Ecto neural progenitor cell (in vitro differentiated cells): Measurements from ENCODE around the gene SNX19.

Experiments
- DNase-seq: peaks from one replicate; pipeline ENCODE4 v3.0.0-alpha.2; 2018; ENCODE audit warnings: low spot score

The SNX19 gene

DNA sequence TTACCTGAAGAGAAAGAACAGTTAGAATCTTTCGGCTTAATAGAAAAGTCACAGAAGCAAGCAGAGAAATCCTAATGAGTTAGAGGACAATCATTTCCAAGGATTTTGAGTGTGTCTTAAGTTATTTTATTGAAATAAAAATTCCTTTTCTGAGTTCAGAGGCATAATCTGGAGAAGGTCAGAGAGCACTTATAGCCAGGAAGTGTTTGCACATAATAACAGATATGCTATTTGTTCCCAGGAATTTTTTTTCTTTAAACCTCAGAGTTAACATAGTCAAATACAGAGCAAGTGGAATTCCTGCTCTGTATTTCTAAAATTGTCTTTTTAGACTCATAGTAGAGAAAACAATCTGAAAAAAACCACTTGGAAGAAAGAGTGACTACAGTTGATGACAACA, 74.3 kb downstream of the SNX19 start:
- DNase-seq = no peak

DNA sequence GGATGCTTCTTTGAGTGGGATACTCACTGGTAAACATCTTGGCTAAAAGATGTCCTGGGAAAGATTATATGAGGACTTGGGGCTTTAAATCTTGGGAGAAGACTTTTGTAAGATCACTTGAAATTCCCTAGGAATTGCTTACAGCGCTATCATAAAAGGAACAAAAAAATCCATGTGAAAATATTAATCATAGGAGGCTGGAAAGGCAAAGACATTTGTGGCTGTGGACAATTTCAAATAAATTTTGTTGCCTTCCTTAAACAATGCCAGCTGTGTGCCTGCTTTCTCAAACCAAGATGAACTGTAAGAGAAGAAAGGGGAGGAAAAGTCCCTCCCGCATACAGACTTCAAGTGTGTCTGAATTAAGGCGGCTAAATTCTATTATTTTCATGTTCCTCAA, 75.6 kb downstream of the SNX19 start:
- DNase-seq = no peak

DNA sequence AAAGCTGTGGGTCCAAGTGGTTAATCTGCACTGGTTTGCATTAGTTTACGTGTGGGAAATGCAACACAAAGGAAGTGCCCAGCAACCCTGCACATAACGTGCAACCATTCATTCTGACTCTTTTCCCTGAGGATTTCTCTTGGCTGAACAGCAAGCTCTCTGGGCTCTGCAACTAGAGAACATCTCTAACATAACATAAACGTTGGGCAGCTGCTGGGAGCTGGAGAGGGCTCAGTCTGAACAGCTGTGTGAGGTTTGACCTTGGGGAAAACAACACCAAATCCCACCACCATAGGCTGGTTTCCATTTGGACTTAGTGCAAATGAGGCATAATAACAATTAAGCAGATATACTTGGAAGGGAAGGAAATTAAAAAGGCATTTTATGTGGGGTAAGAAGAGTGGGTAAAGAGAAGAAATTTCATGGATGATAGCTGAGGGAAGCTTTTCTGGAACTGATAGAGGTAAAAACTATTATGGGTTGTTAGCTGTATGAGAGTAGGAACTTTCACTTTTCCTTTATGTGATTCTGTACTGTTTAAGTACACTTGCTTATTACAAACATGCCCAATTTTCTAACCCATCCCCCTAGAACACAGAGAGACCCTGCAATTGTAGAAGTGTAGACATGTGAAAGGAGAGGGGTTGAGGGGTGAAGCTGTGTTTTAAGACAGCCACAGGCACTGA, 76.2 kb downstream of the SNX19 start:
- no peak for DNase-seq

DNA sequence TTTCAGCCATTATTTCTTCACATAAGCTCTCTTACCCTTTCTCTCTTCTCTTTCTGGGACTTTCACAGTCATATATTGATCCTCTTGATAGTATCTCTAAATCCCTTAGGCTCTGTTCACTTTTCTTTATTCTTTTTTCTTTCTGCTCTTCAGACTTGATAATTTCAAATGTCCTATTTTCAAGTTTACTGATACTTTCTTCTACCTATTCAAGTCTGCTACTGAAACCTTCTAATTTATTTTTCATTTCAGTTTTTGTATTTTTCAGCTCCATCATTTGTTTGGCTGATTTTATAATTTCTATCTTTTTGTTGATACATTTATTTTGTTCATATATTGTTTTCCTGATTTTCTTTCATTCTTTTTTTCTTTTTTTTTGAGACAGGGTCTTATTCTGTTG, 79.1 kb downstream of the SNX19 start:
- DNase-seq = no peak

DNA sequence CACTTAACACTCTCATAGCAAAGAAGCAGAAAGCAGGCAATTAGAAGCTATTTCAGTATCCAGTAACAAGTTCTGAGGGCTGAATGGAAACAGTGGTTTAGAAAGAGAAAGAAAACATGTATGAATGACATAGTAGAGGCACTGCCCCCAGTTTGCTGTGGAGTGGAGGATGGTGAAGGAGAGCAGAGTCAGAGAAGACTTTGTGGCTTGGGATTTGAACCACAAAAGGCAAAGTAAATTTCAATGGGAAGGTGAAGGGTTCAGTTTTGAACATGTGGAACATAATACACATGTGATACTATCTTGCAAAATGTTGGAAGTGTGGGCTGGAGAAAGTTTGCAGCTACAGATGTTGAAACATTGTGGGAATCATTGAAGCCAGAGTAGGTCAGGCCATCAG, 81.4 kb downstream of the SNX19 start:
- DNase-seq = no peak

DNA sequence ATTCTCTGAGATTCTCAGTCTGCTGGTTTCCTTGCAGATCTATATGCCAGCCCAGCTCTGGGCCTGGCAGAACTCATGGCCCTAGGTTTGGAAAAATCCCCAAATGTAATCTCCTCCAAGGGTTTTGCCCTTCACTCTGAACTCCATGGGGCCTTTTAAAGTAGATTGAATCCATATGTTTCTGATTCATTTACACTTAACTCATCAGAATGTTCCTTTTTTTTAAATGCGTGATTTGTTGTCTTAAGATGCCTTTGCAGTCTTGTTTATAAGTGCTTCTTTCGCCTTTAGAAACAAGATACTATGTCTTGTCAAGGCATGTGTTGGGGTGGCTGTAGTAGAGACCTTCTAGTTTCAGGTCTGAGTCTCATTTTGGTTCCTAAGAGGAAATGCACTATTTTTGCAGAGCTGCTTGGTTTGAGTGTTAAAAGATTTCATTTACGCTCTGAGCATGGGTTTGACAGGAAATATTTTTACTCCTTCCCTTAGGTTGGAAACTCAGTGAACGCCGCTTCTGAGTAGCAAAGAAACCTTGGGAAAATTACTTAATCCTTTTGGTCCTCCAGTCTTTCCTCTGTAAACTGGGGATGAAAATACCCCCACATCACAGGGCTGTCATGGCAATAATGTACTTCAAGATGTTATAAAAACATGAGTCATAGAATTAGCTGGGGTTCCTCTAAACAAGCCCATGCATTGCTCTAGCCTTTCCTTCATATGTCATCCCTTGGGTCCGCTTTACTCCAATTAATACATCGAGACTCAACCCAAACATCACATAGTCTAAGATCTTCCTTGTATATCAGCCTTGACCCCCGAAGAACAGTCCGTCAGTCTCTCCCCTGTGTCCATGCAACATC, 83.5 kb downstream of the SNX19 start:
- DNase-seq = no peak

DNA sequence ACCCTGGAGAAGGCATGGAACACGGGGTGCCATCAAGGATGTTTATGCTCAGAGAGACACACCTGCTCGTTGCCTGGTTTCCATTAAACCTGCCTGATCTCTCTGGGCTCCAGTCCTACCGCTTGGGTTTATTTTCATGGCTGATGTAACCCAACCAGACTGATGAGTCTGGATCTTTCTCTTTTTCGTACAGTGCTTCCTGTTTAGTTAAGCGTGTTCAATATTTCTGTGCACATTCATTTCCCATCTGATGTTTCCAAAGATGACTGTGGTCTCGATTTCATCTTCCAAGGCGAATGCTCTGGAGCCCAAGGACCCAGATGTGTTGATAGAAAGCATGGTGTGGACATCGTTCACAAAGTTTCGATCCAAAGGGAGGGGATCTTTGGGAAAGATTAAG, 84.3 kb downstream of the SNX19 start:
- no peak for DNase-seq

DNA sequence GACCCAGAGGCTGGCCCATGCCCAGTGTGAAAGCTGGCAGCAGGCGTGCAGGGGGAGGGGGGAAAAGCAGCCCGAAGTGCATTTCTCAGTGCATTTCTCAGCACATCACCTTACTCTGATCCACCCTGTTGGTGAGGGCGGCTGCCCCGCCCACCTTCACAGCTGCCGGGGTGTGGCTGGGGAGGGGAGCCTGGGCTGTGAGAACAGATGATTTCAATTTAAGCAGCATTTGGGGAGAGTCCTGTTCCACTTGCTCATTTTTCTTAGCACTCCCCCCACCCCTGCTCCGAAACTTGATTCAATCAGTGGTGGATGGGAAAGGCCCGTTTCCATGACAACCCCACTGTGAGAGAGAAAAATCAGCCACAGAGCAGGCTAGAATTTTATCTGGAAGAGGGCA, 84.8 kb downstream of the SNX19 start:
- no peak for DNase-seq

DNA sequence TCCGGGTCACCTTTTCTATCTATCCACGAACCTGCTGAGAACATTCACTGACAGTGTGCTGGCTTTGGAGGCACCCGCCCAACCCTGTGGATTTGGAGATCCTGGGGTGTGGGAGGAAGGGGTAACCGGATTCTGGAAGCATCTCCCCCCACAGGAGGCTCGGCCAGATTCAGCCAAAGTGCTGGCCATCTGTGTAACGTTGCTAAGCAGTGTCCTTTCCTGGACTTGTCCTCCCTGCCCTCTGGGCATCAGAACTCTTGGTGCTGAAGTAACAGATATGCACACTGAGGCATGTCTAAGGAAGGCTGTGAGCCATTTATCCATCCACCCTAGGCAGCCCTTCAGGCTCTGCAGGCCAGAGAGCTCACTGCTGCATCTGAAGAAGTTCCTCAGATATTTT, 85.7 kb downstream of the SNX19 start:
- no peak for DNase-seq

DNA sequence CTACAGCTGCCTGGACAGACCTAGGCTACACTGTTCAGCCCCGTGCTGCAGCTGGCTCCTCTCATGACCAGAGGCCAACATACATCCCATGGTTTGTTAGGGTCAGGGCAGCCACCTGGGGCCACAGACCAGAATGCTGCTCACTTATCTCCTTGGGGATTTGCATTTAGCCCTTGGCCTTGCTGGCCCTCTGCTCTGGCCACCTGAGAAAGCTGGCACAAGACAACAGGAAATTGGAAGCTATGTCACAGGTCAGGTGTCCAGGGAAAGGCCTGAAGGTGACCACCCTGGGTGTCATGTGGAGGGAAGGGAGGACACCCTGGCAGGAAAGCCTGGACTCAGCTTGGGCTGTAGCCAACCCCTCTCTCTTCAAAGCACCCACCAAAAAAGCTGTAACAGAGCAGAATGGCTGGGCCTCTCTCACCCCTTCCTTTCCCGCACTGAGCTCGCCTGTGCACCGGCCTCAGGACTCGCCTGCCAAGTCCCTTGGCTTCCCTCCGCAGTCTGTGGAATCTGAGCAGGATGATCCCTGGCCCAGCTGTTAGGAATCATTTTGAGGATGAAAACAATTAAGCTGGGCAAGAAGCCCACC, 86.3 kb downstream of the SNX19 start:
- no peak for DNase-seq

DNA sequence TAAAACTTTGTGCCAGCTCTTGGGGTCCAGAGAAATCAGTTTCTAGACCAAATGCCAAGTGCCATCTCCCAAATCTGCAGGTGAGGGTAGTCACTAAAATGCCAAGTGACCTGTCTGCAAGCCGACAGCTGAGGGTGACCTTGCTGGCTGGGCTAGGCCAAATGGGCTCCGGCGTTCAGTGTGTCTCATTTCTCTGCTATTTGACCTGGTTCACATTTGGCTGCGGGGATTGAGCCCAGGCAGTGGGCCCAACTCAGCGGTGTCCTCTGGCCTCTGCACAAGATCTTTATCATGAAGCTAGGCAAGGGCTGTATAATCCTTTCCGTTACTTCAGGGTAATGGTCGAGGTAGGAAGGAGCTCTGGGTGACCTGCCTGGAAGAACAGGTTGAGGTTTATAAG, 87.5 kb downstream of the SNX19 start:
- DNase-seq = no peak

DNA sequence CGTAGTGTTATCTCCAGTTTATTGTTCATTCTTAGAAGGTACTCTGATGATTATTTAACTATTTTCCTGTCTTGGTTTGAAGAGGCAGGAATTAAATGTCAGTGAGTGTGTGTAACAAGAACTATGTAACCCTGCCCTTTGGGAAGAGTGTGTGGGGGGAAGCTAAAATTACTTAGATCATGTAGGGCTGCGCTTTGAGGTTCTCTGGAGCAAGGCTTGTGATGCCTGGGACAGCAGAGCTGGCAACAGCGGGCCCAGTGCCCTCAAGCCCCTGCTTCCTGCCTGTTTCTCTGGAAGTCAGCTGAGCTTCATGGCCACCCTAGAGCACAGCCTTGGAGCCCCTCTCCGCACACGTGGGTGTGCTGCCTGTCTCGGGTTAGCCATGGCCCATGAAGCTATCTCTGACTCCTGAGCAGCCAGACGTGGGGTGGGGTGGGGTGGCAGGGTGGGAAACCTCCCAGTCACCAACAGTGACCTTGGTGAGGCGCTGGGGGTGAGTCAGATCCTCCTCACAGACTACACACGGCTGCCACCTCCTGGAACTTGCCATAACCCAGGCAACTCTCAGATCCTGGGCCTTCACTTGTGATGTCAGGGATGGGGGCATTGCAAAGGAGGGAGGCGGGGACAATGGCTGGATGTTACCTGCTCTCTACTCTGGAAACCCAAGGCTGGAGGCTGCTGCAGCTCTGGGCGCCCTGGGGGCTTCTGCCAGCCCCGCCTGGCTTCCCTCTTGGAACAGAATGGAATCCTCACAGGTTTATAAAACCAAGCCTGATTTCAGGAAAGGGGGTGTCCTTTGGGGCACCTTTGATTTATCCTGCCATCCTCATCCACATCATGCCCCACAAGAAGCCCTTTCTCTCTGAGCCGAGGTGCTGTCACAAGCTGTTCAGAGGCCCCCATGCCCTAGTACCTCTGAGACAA, 88.6 kb downstream of the SNX19 start:
- DNase-seq = peak; percentile 73

DNA sequence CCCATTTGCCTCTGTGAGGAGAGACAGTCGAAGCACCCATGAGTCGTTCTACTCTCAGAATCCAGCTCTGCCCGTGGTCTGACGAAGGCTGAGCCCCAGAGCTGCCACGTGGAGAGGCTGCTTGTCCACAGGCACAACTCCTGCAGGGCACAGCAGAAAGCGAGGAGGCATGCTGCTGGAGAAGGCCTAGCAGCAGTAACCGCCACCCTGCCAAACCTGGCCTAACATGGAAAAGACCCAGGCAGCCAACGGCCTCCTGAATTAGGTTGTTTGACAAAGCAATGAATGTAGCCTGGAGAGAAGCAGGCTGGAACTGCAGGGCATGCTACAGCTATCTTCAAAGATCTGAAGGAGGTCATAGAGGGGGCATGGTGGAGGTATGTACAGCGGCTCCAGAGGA, 89.7 kb downstream of the SNX19 start:
- no peak for DNase-seq

DNA sequence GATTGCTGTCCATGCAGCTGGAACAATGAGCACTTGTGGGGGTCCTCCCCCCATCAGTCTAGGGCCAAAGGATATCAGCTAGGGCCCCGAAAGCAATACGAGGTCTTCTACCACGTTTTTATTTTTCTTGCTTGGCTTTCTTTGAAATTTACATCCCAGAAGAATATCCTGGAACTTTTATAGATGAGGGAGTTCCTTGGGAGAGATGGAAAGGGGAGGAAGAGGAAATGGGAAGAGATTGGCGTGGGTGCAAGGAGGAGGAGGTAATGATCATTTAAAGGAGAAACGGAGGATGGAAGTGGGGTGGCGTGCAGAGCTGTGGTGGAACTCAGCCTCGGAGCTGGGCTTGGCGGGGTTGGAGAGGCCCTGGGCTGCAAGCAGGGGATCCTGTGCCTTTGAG, 90.3 kb downstream of the SNX19 start:
- no peak for DNase-seq

DNA sequence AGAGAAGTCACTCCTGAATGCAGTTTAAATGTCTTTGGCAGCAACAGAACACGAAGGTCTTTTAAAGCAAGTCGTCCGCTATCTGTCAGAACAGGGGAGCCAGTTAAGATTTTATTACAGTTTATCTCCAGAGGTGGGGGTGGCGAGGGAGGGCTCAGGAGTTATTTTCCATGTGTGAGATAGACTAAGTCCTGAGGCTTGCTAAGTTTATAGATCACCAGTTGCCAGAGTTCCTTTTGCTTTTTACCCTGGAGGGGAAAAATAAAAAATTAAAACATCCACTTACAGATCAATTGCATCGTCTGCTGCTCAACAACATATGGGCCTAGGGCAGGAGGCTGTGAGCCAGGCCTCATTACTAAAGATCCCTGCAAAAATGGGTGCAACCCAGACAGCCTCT, 90.7 kb downstream of the SNX19 start:
- no peak for DNase-seq
